HG03342 (cell line): Measurements from ENCODE around the gene ZNF808.
"Not testable (repeated sequence)": the region's sequence is repeated elsewhere in the genome, so short reads cannot be mapped to it uniquely, and the experiment has no call there.

Experiments
- ATAC-seq: cut with Tn5 transposase; IDR thresholded peaks from one replicate; pipeline ENCODE4 v1.9.1; 2021; ENCODE audit warnings: mild to moderate bottlenecking, moderate library complexity; ENCODE audit not compliant: unreplicated experiment

ZNF808 gene

DNA sequence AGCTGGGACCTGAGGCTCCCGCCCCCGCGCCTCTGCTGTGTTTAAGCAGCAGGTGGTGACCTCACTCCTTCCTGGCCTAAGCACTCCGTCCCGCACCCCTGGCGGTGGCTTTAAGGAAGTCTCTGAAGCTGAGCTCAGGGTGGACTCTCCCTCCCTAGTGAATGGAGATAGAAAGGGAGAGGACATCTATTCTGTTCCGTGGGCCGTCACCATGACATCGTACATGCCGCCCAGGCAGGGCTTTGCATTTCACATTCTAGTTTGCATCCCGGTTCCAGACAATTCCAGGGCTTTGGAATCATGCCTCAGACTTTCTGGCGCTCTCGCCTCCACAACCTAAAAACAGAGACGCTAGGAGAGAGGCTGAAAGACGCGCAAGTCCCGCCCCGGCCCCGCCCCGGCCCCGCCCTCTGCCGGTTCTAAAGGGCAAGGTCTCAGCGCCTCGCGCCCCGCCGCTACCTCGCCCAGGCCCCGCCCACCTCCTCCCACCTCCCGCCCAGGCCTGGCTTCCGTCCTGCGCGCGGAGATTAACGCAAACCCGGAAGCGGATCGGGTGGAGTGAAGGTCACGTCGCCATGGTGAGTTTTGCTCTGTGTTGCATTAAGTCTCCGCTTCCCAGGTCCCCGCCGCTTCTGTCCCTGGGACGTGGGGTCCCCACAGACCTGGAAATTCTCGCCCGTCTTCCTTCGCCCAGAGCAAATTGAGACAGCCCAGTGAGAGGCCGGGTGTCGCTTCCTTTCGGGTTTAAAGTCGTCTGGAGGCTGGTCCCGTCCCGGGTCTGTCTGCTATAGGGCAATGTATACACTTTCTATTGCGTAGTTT lies at the start of gene ZNF808:
Gene ZNF808 (plus strand): TSS at position 535 of the 822 bp plus-strand sequence. CDS start 15,617 bp downstream, outside the sequence.
- ATAC-seq, result peak; percentile 74

DNA sequence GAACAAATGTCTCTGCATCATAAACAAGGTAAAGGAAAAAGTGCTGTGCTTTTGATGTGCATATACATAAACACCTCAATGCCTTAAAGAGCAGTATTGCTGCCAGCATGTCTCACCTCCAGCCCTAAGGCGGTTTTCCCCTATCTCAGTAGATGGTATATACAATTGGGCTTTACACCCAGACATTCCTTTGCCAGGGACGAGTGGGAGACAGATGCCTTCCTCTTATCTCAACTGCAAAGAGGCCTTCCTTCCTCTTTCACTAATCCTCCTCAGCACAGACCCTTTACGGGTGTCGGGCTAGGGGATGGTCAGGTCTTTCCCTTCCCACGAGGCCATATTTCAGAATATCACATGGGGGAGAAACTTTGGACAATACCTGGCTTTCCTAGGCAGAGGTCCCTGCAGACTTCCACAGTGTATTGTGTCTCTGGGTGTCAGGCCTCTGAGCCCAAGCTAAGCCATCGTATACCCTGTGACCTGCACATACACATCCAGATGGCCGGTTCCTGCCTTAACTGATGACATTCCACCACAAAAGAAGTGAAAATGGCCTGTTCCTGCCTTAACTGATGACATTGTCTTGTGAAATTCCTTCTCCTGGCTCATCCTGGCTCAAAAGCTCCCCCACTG lies 43.2 kb upstream of the ZNF808 start:
- ATAC-seq, result not testable (repeated sequence)

GRCh38 chr19:52485064-52485463 lies 42.4 kb upstream of the ZNF808 start:
- not testable (repeated sequence) for ATAC-seq

GRCh38 chr19:52485561-52486240 lies 41.8 kb upstream of the ZNF808 start:
- ATAC-seq, result not testable (repeated sequence)

DNA sequence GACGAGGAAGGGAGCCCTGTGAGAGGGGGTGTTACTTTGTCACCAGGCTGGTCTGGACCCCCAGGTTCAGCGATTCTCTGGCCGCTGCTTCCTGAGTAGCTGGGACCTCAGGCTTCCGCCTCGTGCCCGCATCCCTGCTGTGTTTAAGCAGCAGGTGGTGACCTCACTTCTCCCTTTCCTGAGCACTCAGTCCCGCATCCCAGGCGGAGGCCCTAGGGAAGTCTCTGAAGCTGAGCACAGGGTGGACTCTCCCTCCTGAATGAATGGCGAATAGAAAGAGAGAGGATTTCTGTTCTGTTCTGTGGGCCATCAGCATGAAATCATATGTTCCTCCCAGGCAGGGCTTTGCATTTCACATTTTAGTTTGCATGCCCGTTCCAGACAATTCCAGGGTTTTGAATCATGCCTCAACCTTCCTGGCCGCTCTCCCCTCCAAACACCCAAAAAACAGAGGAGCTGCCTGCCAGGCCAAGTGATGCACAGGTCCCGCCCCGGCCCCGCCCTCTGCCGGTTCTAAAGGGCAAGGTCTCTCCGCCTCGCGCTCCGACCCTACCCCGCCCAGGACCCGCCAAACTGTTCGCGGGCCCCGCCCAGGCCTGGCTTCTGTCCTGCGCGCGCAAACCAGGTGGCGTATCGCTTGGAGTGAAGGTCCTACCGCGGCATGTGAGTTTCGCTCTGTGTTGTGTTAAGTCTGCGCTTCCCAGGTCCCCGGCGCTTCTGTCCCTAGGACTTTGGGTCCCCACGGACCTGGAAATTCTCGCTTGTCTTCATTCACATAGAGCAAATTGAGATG lies 35.1 kb upstream of the ZNF808 start:
- ATAC-seq, result no peak

DNA sequence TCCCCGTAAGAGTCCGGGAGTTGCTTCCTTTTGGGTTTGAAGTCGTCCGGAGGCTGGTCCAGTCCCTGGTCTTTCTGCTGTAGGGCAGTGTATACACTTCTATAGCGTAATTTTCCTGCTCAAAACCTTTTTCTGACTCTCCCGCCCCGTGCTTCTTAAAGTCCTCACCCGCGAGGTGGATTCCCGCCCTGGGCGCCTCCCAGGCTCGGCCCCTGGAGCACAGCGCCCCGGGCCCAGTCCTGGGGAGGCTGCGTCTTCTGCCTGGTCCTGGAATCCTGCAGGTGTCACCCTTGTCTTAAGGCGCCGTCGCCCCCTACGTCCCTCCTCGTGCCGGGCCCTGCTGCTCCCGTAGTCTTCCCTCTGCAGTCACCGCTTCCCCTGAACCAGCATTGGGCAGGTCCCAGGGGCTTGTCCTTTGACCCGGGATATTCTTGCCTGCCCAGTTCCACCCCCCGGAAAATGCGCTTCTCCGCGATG lies 34.4 kb upstream of the ZNF808 start:
- no peak for ATAC-seq

GRCh38 chr19:52494518-52494917 lies 33.0 kb upstream of the ZNF808 start:
- no peak for ATAC-seq

DNA sequence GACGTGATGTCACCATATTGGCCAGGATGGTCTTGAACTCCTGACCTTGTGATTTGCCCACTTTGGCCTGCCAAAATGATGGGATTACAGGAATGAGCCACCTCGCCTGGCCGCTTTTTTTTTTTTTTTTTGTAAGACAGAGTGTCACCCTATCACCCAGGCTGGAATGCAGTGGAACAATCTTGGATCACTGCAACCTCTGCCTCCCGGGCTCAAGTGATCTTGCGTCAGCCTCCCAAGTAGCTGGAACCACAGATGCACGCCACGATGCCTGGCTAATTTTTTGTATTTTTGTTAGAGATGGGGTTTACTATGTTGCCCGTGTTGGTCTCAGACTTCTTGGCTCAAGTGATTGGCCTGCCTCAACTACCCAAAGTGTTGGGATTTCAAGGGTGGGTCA lies 28.9 kb upstream of the ZNF808 start:
- ATAC-seq, result no peak

GRCh38 chr19:52500474-52500873 lies 27.0 kb upstream of the ZNF808 start:
- not testable (repeated sequence) for ATAC-seq

DNA sequence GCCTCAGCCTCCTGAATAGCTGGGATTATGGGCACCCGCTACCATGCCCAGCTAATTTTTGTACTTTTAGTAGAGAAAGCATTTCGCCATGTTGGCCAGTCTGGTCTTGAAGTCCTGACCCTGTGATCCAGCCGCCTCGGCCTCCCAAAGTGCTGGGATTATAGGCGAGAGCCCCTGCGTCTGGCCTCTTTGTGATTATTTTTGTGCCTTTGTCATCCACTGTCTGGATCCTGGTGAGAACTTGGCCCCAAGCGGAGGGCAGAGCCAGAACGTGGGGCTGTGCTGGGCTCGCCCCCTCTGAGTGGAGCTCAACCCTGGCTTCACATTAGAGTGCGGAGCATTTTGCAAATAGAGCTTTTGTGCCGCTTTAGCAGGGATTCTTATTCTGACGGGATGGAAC lies 26.5 kb upstream of the ZNF808 start:
- ATAC-seq, result not testable (repeated sequence)

DNA sequence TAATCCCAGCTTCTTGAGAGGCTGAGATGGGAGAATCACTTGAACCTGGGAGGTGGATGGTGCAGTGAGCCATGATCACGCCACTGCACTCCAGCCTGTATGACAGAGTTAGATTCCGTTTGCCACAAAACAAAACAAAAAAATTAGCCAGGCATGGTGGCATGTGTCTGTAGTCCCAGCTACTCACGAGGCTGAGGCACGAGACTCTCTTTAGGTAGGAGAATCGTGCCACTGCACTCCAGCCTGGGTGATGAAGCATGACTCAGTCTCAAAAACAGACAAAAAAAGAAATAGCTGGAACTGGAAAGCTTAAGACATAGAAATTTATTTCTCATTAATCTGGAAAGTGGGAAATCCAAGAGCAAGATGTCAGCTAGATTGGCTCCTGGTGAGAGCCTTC lies 20.2 kb upstream of the ZNF808 start:
- ATAC-seq, result no peak

DNA sequence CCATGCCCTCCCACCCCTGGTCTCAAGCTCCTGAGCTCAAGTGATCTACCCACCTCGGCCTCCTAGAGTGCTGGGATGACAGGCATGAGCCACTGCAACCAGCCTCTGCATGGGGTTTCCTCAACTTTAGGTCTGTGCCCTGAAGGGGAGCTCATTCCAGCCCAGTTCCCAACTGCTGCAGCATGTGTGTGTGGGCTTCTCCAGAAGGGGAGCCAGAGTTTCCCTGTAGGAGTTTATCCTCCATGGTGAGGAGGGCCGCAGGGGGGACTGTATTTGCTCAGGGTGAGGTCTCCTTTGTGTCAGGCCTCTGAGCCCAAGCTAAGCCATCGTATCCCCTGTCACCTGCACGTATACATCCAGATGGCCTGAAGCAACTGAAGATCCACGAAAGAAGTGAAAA lies 11.3 kb upstream of the ZNF808 start:
- no peak for ATAC-seq

- no peak for ATAC-seq
Observed at GRCh38 chr19:52518646-52519045, 8.8 kb upstream of the ZNF808 start.

DNA sequence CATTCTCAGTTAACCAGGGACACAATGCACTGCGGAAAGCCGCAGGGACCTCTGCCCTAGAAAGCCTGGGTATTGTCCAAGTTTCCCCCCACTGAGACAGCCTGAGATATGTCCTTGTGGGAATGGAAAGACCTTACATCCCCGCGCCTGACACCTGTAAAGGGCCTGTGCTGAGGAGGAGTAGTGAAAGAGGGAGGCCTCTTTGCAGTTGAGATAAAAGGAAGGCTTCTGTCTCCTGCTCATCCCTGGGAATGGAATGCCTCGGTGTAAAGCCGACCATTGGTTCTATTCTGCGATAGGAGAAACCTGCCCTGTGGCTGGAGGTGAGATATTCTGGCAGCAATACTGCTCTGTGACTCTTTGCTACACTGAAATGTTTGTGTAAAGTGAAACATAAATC lies 8.3 kb upstream of the ZNF808 start:
- not testable (repeated sequence) for ATAC-seq

- ATAC-seq, result no peak
Observed at GRCh38 chr19:52520013-52520412, 7.5 kb upstream of the ZNF808 start.

DNA sequence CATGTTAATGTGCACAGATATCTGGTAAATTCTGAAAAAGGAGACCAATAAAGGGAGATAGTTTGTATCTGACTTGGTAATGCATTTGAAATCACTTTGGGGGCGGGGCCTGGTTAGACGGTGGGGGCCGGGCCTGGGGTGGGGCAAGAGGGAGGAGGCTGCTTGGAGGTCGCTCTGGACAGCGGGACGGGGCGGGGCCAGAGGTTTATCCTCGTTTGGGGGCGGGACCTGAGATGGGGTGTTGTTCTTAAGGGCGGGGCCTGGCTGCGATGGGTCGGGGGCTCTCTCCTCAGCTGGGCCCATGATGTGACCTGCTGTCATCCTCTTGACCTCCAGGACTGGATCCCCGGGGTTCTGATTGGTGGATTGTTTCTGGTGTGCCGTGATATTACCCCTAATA lies 4.9 kb upstream of the ZNF808 start:
- no peak for ATAC-seq

- no peak for ATAC-seq
Observed at GRCh38 chr19:52524086-52524485, 3.4 kb upstream of the ZNF808 start.

DNA sequence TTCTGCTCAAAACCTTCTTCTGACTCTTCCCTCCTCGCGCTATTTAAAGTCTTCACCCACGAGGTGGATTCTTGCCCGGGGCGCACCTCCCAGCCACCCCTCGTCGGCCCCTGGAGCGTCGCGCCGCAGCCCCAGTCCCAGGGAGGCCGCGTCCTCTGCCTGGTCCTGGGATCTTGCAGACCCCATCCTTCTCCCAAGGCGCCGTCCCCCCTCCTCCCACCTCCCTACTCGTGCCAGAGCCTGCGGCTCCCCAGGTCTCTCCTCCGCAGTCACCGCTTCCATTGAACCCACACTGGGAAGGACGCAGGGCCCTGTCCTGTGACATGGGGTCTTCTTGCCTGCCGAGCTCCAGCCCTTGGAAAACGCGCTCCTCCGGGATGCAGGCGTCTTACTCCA lies 486 bp downstream of the ZNF808 start:
- ATAC-seq, result peak; percentile 22

- no peak for ATAC-seq
Observed at GRCh38 chr19:52532480-52532879, 5.0 kb downstream of the ZNF808 start.

- ATAC-seq, result no peak
Observed at GRCh38 chr19:52533901-52534300, 6.4 kb downstream of the ZNF808 start.

GRCh38 chr19:52535385-52535770 lies 7.9 kb downstream of the ZNF808 start:
- ATAC-seq, result not testable (repeated sequence)
